Panc1 (cell line): ENCODE measurements around the gene RNF220.

Experiments
- CTCF ChIP-seq: fragments of 450-650 bp; IDR thresholded peaks from 2 replicates; pipeline ENCODE4 v1.5.1; 2017; ENCODE audit warnings: mild to moderate bottlenecking
- REST ChIP-seq, 2 experiments: IDR thresholded peaks; 2 replicates each; pipeline ENCODE4 v1.6.1; 2011 to 2012; ENCODE audit warnings: low read depth in 2 of 2, control low read depth in 1 of 2, low read length in 1 of 2, mild to moderate bottlenecking in 1 of 2, moderate library complexity in 1 of 2; ENCODE audit not compliant: insufficient read depth in 1 of 2
- SIN3A ChIP-seq: IDR thresholded peaks from 2 replicates; pipeline ENCODE4 v1.6.1; 2012; ENCODE audit warnings: low read depth, mild to moderate bottlenecking, low read length, moderate library complexity, borderline replicate concordance; ENCODE audit not compliant: insufficient read depth
- TCF7L2 ChIP-seq: IDR thresholded peaks from 2 replicates; pipeline ENCODE4 v1.6.1; 2011; ENCODE audit warnings: mild to moderate bottlenecking, low read depth, low read length, inconsistent platforms

GRCh38 chr1:44628962-44629756 is 224.1 kb downstream of the RNF220 start:
- TF ChIP-seq CTCF (no peak), TCF7L2 (no peak), SIN3A (no peak), REST (IDR thresholded peaks at IDR 0.05; ENCODE audit: insufficient read depth in 1 of 2, low read depth in 2 of 2, low read length in 1 of 2) (no peak)
